ENCODE results near the gene GPR34. TPM values are rescaled to one million over a fixed set of nuclear protein-coding genes. Genes with fewer than 3 reads are reported as not detected.

The GPR34 gene
- total RNA-seq, 2 experiments from 2014 or later: not detected

GRCh38 chrX:41666251-41666650, 22.5 kb upstream of the GPR34 start:
- no peak overlapping the region for H3K4me3 ChIP-seq (ENCODE audit: low read length)
- H3K9me3 ChIP-seq (ENCODE audit: control insufficient read depth in 1 of 2, insufficient read depth in 1 of 2, low read length in 2 of 2): no peaks in the 10 kb centered on the region
- intact Hi-C loops (cut with DNase I, micrococcal nuclease): no loop called here
- no peaks in the 10 kb centered on the region for H3K27me3 Mint-ChIP-seq
- POLR2A ChIA-PET: no interaction called here
- no peaks in the 10 kb centered on the region for H3K27me3 ChIP-seq (ENCODE audit: control insufficient read depth in 1 of 2, insufficient read depth in 2 of 2, low read length in 2 of 2)
- no peak overlapping the region for H3K4me3 Mint-ChIP-seq
- no peaks in the 10 kb centered on the region for H3K9me3 Mint-ChIP-seq
- H3K36me3 ChIP-seq (ENCODE audit: insufficient read depth, low read length): peaks cover 33% of the 10 kb centered on the region
- H3K27ac Mint-ChIP-seq: no peak overlapping the region
- H3K4me1 Mint-ChIP-seq (ENCODE audit: low read depth): peaks cover 9% of the 10 kb centered on the region
- H3K27ac ChIP-seq (ENCODE audit: low read depth in 1 of 2, low read length in 2 of 2): no peak overlapping the region
- DNase-seq (no peak), ATAC-seq (ENCODE audit: poor library complexity) (no peak)
- H3K36me3 Mint-ChIP-seq (ENCODE audit: low read depth): peaks cover 66% of the 10 kb centered on the region
- CTCF ChIA-PET: interaction anchor here (1.6 kb wide), 1 partner anchor 9 kb away, joined by 3 read pairs; no protein-coding TSS in a partner anchor
- TF ChIP-seq CTCF (IDR thresholded peaks at IDR 0.05): no peak
- H3K4me1 ChIP-seq (ENCODE audit: insufficient read depth, low read length): peaks cover 4% of the 10 kb centered on the region

- Histone ChIP-seq H3K27me3 (ENCODE audit: control insufficient read depth in 1 of 2, insufficient read depth in 2 of 2, low read length in 2 of 2) (no peaks in the 10 kb centered on the region), H3K36me3 (ENCODE audit: insufficient read depth, low read length) (peaks cover 29% of the 10 kb centered on the region), H3K4me1 (ENCODE audit: insufficient read depth, low read length) (peaks cover 4% of the 10 kb centered on the region), H3K27ac (ENCODE audit: low read depth in 1 of 2, low read length in 2 of 2) (no peak overlapping the region), H3K9me3 (ENCODE audit: control insufficient read depth in 1 of 2, insufficient read depth in 1 of 2, low read length in 2 of 2) (no peaks in the 10 kb centered on the region), H3K4me3 (ENCODE audit: low read length) (no peak overlapping the region)
- H3K36me3 Mint-ChIP-seq (ENCODE audit: low read depth): peaks cover 69% of the 10 kb centered on the region
- H3K4me1 Mint-ChIP-seq (ENCODE audit: low read depth): peaks cover 9% of the 10 kb centered on the region
- H3K27ac Mint-ChIP-seq: no peak overlapping the region
- no peak overlapping the region for H3K4me3 Mint-ChIP-seq
- ATAC-seq (ENCODE audit: poor library complexity): no peak
- DNase-seq: no peak
- POLR2A ChIA-PET: no interaction called here
- no peaks in the 10 kb centered on the region for H3K9me3 Mint-ChIP-seq
- intact Hi-C loops (cut with DNase I, micrococcal nuclease): no loop called here
- TF ChIP-seq CTCF (IDR thresholded peaks at IDR 0.05): no peak
- CTCF ChIA-PET: no interaction called here
- H3K27me3 Mint-ChIP-seq: no peaks in the 10 kb centered on the region
Measured at GRCh38 chrX:41667631-41668030, 21.1 kb upstream of the GPR34 start.

- Mint-ChIP-seq H3K36me3 (ENCODE audit: low read depth) (peaks cover 66% of the 10 kb centered on the region), H3K27me3 (no peaks in the 10 kb centered on the region), H3K9me3 (no peaks in the 10 kb centered on the region), H3K4me1 (ENCODE audit: low read depth) (peaks cover 9% of the 10 kb centered on the region), H3K27ac (no peak overlapping the region), H3K4me3 (no peak overlapping the region)
- H3K9me3 ChIP-seq (ENCODE audit: control insufficient read depth in 1 of 2, insufficient read depth in 1 of 2, low read length in 2 of 2): no peaks in the 10 kb centered on the region
- POLR2A ChIA-PET: no interaction called here
- CTCF ChIA-PET: interaction anchor here (0.9 kb wide), 1 partner anchor 9 kb away, joined by 3 read pairs; no protein-coding TSS in a partner anchor
- ATAC-seq (ENCODE audit: poor library complexity): no peak
- H3K4me1 ChIP-seq (ENCODE audit: insufficient read depth, low read length): peaks cover 4% of the 10 kb centered on the region
- DNase-seq: no peak
- intact Hi-C loops (cut with DNase I, micrococcal nuclease): no loop called here
- H3K36me3 ChIP-seq (ENCODE audit: insufficient read depth, low read length): peaks cover 20% of the 10 kb centered on the region
- no peak overlapping the region for H3K27ac ChIP-seq (ENCODE audit: low read depth in 1 of 2, low read length in 2 of 2)
- no peak overlapping the region for H3K4me3 ChIP-seq (ENCODE audit: low read length)
- H3K27me3 ChIP-seq (ENCODE audit: control insufficient read depth in 1 of 2, insufficient read depth in 2 of 2, low read length in 2 of 2): no peaks in the 10 kb centered on the region
- no peak for TF ChIP-seq CTCF (IDR thresholded peaks at IDR 0.05)
Measured at GRCh38 chrX:41670112-41670511, 18.7 kb upstream of the GPR34 start.
